ENCODE measurements around the gene CTNS. TPM values are rescaled to one million over a fixed set of nuclear protein-coding genes. Genes with fewer than 3 reads are reported as not detected.

CTNS gene
- total RNA-seq, 2 donors from 2014 or later: 6.6 to 23.3 TPM

DNA sequence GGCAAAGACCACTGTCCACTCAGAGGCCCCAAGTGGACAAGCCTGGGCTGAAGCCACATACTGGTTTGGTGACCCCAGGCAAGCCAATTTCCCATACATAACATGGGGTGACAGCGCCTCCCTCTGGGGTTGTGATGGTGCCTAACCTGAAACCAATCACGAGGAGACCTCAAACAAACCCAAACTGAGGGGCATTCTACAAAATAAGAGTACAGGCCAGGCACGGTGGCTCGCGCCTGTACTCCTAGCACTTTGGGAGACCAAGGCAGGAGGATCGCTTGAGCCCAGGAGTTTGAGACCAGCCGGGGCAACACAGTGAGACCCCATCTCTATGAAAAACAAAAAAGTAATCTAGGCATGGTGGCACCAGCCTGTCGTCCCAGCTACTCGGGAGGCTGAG lies 55.8 kb downstream of the CTNS start:
- peaks cover 6 to 16% of the 10 kb centered on the region in 2 donors for H3K4me1 ChIP-seq (ENCODE audit: control insufficient read depth in 1 of 2, low read depth in 2 of 2)
- peaks cover 12% of the 10 kb centered on the region for H3K27me3 ChIP-seq (replicated peaks; ENCODE audit: insufficient read depth)
- DNase-seq (ENCODE audit: low spot score) (no peak), ATAC-seq (ENCODE audit: insufficient number of reproducible peaks, low FRiP score, low read depth) (no peak)
- no peaks in the 10 kb centered on the region for H3K9me3 ChIP-seq
- H3K27ac ChIP-seq: no peak overlapping the region
- no peaks in the 10 kb centered on the region for H3K36me3 ChIP-seq
- H3K4me3 ChIP-seq: no peak overlapping the region
- TF ChIP-seq, protein P1, sequence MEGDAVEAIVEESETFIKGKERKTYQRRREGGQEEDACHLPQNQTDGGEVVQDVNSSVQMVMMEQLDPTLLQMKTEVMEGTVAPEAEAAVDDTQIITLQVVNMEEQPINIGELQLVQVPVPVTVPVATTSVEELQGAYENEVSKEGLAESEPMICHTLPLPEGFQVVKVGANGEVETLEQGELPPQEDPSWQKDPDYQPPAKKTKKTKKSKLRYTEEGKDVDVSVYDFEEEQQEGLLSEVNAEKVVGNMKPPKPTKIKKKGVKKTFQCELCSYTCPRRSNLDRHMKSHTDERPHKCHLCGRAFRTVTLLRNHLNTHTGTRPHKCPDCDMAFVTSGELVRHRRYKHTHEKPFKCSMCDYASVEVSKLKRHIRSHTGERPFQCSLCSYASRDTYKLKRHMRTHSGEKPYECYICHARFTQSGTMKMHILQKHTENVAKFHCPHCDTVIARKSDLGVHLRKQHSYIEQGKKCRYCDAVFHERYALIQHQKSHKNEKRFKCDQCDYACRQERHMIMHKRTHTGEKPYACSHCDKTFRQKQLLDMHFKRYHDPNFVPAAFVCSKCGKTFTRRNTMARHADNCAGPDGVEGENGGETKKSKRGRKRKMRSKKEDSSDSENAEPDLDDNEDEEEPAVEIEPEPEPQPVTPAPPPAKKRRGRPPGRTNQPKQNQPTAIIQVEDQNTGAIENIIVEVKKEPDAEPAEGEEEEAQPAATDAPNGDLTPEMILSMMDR (IDR thresholded peaks at IDR 0.05): no peak

DNA sequence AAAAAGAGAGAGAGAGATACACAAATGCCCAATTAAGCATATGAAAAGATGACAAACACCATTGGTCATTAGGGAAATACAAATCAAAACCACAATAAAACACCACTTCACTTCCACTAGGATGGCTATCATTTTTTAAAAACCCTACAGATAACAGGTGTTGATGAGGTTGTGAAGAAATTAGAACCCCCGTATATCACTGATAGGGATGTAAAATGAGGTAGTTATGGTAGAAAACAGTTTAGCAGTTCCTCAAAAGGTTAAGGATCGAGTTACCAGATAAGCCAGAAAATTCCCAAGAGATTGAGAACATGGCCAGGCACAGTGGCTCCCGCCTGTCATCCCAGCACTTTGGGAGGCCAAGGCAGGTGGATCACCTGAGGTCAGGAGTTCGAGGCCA lies 56.6 kb downstream of the CTNS start:
- Histone ChIP-seq H3K27ac (no peak overlapping the region), H3K27me3 (replicated peaks; ENCODE audit: insufficient read depth) (peaks cover 12% of the 10 kb centered on the region), H3K4me3 (no peak overlapping the region), H3K4me1 (ENCODE audit: control insufficient read depth in 1 of 2, low read depth in 2 of 2) (peaks cover 6 to 16% of the 10 kb centered on the region in 2 donors), H3K36me3 (no peaks in the 10 kb centered on the region), H3K9me3 (peaks cover 3% of the 10 kb centered on the region)
- ATAC-seq (ENCODE audit: insufficient number of reproducible peaks, low FRiP score, low read depth) (no peak), DNase-seq (ENCODE audit: low spot score) (no peak)
- TF ChIP-seq, protein P1 (IDR thresholded peaks at IDR 0.05): no peak

DNA sequence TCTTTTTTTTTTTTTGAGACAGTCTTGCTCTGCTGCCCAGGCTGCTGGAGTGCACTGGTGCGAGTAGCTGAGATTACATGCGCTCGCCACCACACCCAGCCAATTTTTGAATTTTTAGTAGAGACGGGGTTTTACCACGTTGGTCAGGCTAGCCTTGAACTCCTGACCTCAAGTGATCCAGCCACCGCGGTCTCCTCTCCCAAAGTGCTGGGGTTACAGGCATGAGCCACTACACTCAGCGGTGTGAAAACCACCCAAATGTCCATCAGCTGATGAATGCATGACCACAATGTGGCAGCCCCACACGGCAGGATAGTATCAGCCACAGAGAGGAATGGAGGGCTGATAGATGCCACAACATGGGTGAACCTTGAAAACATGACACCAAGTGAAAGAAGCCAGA lies 57.3 kb downstream of the CTNS start:
- peaks cover 12% of the 10 kb centered on the region for H3K27me3 ChIP-seq (replicated peaks; ENCODE audit: insufficient read depth)

DNA sequence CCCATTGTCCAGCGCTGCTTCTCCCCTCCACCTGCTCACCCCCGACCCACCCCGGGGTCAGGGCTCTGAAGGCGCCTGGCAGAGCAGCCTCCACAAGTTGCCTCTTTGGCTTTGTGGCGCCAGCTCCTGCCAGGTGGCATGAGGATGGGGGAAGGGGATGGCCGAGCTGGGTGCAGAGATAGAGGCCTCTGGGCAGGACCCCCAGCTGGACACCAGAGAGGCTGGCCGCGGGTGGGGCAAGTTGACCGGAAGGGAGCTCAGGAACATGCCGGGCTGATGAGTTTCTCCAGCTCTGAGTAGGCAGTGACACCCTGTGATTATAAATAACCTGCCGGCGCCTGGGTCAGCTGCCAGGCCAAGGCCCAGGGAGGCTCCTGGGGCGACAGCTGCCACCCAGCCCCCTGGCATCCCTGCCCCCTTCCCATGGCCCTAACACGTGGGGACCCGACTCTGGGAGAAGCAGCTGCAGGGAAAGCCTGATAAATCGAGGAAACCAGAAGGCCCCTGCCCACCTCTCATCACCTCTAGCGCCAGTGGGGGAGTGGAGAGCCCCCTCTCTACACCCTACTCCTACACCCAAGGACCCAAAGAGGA lies 58.7 kb downstream of the CTNS start:
- ATAC-seq (ENCODE audit: insufficient number of reproducible peaks, low FRiP score, low read depth) (no peak), DNase-seq (ENCODE audit: low spot score) (no peak)
- TF ChIP-seq, protein P1 (IDR thresholded peaks at IDR 0.05): no peak
- Histone ChIP-seq H3K4me3 (peak overlapping the region; percentile 71), H3K27me3 (replicated peaks; ENCODE audit: insufficient read depth) (peaks cover 12% of the 10 kb centered on the region), H3K36me3 (no peaks in the 10 kb centered on the region), H3K27ac (no peak overlapping the region), H3K9me3 (peaks cover 3% of the 10 kb centered on the region), H3K4me1 (ENCODE audit: control insufficient read depth in 1 of 2, low read depth in 2 of 2) (peaks cover 6 to 16% of the 10 kb centered on the region in 2 donors)

More for the DNA sequence above, 57.3 kb downstream of the CTNS start:
- TF ChIP-seq, protein P1 (IDR thresholded peaks at IDR 0.05): no peak
- ATAC-seq (ENCODE audit: insufficient number of reproducible peaks, low FRiP score, low read depth): no peak
- peaks cover 3% of the 10 kb centered on the region for H3K9me3 ChIP-seq
- no peaks in the 10 kb centered on the region for H3K36me3 ChIP-seq
- H3K27ac ChIP-seq: no peak overlapping the region
- no peak for DNase-seq (ENCODE audit: low spot score)
- peaks cover 6 to 16% of the 10 kb centered on the region in 2 donors for H3K4me1 ChIP-seq (ENCODE audit: control insufficient read depth in 1 of 2, low read depth in 2 of 2)
- no peak overlapping the region for H3K4me3 ChIP-seq

DNA sequence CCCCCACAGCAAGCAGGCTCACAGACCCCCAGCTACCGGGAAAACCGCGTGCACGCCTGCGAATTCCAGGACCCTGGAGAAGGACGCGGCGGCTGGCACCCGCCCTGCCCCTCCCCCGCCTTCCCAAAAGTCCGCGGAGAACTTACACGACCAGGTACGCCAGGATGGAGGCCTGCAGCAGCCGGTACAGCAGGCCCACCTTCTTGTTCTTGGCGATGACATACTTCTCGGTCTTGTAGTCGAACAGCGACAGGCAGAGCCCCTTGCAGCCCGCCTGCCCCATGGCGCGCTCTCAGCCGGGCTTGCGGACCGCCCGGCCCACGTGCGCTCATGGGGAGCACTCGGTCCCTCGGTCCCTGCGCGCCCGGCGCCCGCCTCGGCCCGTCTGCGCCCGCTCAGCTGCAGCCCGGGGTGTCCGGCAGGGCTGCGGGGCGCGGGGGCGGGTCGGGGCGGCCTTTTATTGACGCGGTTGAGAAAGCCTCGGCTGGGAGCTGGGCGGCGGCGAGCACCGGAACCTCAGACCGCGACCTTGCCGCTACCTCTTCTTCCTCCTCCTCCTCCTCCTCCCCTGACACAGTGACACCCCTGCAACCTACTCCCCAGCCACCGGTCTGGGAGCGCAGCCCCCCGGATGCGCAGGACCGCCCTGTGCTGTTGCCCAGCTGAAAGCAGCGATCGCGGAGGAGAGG lies 59.3 kb downstream of the CTNS start, which contains the start of gene P2RX5:
P2RX5 (minus strand) TSS at position 433 of the 689 bp plus-strand sequence; CDS start at position 283, 150 bp downstream.
- Histone ChIP-seq H3K9me3 (peaks cover 3% of the 10 kb centered on the region), H3K36me3 (no peaks in the 10 kb centered on the region), H3K4me3 (peak within 1 kb of the TSS; percentile 71), H3K27me3 (replicated peaks; ENCODE audit: insufficient read depth) (peaks cover 12% of the 10 kb centered on the region), H3K4me1 (ENCODE audit: control insufficient read depth in 1 of 2, low read depth in 2 of 2) (peaks cover 6 to 16% of the 10 kb centered on the region in 2 donors), H3K27ac (no peak within 1 kb of the TSS)
- TF ChIP-seq, protein P1 (IDR thresholded peaks at IDR 0.05): no peak
- DNase-seq (ENCODE audit: low spot score): no peak
- ATAC-seq (ENCODE audit: insufficient number of reproducible peaks, low FRiP score, low read depth): no peak

Measured in thoracic aorta (tissue), 2 donors.